HG03060 (cell line): ENCODE data around the gene DDIT4L.
A peak's percentile ranks its signal among the peaks of the same experiment; 100 is the strongest.
"Not testable (repeated sequence)": the region's sequence is repeated elsewhere in the genome, so short reads cannot be mapped to it uniquely, and the experiment has no call there.

Source experiments
- ATAC-seq: cut with Tn5 transposase; IDR thresholded peaks from one replicate; pipeline ENCODE4 v1.9.1; 2021; ENCODE audit warnings: low read depth, moderate number of reproducible peaks; ENCODE audit not compliant: unreplicated experiment

The DDIT4L gene

GRCh38 chr4:100168521-100168920 is 21.7 kb downstream of the DDIT4L start:
- ATAC-seq: no peak

GRCh38 chr4:100166297-100167039 is 23.8 kb downstream of the DDIT4L start:
- no peak for ATAC-seq

- ATAC-seq: no peak
Measured at GRCh38 chr4:100165809-100166208, 24.5 kb downstream of the DDIT4L start.

GRCh38 chr4:100164808-100165760 is 25.2 kb downstream of the DDIT4L start:
- ATAC-seq: no peak

- ATAC-seq: peak; percentile 88
Measured at GRCh38 chr4:100162027-100162685, 28.1 kb downstream of the DDIT4L start.

- no peak for ATAC-seq
Measured at GRCh38 chr4:100149190-100149589, 41.1 kb downstream of the DDIT4L start.

DNA sequence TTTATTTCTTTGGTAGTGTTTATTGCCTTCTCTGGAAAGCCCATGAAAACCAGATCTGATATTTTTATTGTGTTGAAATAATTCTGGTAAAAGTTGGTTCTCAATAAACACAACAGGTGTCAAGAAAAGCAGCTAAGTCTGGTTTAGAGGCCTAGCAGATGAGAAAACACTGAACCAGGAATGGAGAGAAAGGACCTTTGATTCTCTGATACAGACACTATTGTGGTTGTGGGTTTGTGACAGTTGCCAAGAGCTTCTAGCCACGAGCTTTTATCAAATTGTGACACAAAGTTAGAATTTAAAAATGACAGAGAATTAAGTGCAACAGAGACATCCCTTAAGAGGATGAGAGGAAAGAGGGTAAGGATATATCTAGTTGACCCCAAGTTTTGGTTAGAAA is 42.6 kb downstream of the DDIT4L start:
- peak; percentile 6 for ATAC-seq

DNA sequence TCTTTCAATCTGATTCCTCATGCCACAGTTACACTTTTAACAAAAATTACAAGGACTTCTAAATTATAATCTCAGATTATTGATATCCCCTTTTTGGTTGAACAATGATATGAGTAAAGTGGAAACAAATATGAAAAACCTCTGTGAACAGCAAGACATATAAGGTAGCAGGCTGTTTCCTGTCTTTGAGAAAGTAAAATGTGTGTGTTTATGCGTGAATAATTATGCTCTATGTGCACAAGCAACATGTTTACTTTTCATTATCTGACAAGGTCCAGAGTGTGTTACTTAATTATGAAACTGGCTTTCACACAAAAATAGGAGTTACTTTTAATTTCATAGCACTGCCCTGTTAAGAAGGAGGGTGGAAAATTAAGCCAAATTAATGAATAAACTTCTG is 43.1 kb downstream of the DDIT4L start:
- peak; percentile 52 for ATAC-seq

GRCh38 chr4:100146756-100147155 is 43.5 kb downstream of the DDIT4L start:
- ATAC-seq: no peak

DNA sequence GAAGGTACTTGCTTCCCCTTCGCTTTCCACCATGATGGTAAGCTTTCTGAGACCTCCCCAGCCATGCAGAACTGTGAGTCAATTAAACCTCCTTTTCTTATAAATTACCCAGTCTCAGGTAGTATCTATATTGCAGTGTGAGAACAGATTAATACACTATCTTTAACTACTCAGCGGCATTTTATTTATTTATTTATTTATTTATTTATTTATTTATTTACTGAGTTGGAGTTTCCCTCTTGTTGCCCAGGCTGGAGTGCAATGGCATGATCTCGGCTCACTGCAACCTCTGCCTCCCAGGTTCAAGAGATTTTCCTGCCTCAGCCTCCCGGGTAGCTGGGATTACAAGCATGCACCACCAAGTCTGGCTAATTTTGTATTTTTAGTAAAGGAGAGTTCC is 52.9 kb downstream of the DDIT4L start:
- ATAC-seq: not testable (repeated sequence)
